Effector memory CD4-positive, alpha-beta T cell (primary cell): ENCODE measurements around the gene WNT9A.

Experiments used
- DNase-seq, 3 donors: peaks; one replicate each; pipeline ENCODE4 v3.0.0-alpha.2; 2020
- H3K27ac ChIP-seq: 2 replicates; pipeline ENCODE4 v1.7.0; 2013; ENCODE audit warnings: mild to moderate bottlenecking, low read length, moderate library complexity; ENCODE audit not compliant: insufficient read depth, poor library complexity, severe bottlenecking
- H3K27me3 ChIP-seq: replicated peaks from 2 replicates; pipeline ENCODE4 v1.7.0; 2013; ENCODE audit warnings: mild to moderate bottlenecking, low read length; ENCODE audit not compliant: insufficient read depth, control insufficient read depth, poor library complexity, severe bottlenecking
- H3K36me3 ChIP-seq: 2 replicates; pipeline ENCODE4 v1.7.0; 2013; ENCODE audit warnings: mild to moderate bottlenecking, low read length, moderate library complexity; ENCODE audit not compliant: control insufficient read depth, insufficient read depth
- H3K4me1 ChIP-seq: 2 replicates; pipeline ENCODE4 v1.7.0; 2013; ENCODE audit warnings: low read length, mild to moderate bottlenecking; ENCODE audit not compliant: control insufficient read depth, insufficient read depth, poor library complexity, severe bottlenecking
- H3K4me3 ChIP-seq: 2 replicates; pipeline ENCODE4 v1.7.0; 2013; ENCODE audit warnings: low read length, low read depth, mild to moderate bottlenecking; ENCODE audit not compliant: insufficient read depth, poor library complexity, severe bottlenecking
- H3K9me3 ChIP-seq: 2 replicates; pipeline ENCODE4 v1.7.0; 2013; ENCODE audit warnings: mild to moderate bottlenecking, low read length, moderate library complexity; ENCODE audit not compliant: control insufficient read depth

WNT9A gene

GRCh38 chr1:227928811-227929375 is 18.8 kb downstream of the WNT9A start:
- Histone ChIP-seq H3K9me3 (no peaks in the 10 kb centered on the region), H3K4me1 (no peaks in the 10 kb centered on the region)
- DNase-seq: no peak

GRCh38 chr1:227927971-227928741 is 19.6 kb downstream of the WNT9A start:
- Histone ChIP-seq H3K9me3 (no peaks in the 10 kb centered on the region), H3K4me1 (no peaks in the 10 kb centered on the region), H3K4me3 (no peak overlapping the region), H3K27ac (no peak overlapping the region), H3K36me3 (no peaks in the 10 kb centered on the region), H3K27me3 (no peaks in the 10 kb centered on the region)
- DNase-seq: no peak

More at GRCh38 chr1:227928811-227929375, 18.8 kb downstream of the WNT9A start:
- Histone ChIP-seq H3K36me3 (no peaks in the 10 kb centered on the region), H3K27me3 (no peaks in the 10 kb centered on the region), H3K4me3 (no peak overlapping the region), H3K27ac (no peak overlapping the region)

GRCh38 chr1:227926896-227927885 is 20.5 kb downstream of the WNT9A start:
- Histone ChIP-seq H3K27ac (no peak overlapping the region), H3K36me3 (no peaks in the 10 kb centered on the region), H3K4me1 (no peaks in the 10 kb centered on the region), H3K27me3 (no peaks in the 10 kb centered on the region), H3K4me3 (no peak overlapping the region), H3K9me3 (no peaks in the 10 kb centered on the region)
- DNase-seq: no peak

- Histone ChIP-seq H3K4me1 (no peaks in the 10 kb centered on the region), H3K27me3 (no peaks in the 10 kb centered on the region), H3K9me3 (no peaks in the 10 kb centered on the region), H3K27ac (no peak overlapping the region), H3K36me3 (no peaks in the 10 kb centered on the region), H3K4me3 (no peak overlapping the region)
- no peak for DNase-seq
These were observed 21.4 kb downstream of the WNT9A start for GRCh38 chr1:227926216-227926791.

- H3K27me3 ChIP-seq: no peaks in the 10 kb centered on the region
- no peak overlapping the region for H3K27ac ChIP-seq
- no peaks in the 10 kb centered on the region for H3K4me1 ChIP-seq
- H3K9me3 ChIP-seq: no peaks in the 10 kb centered on the region
- DNase-seq: no peak
- no peaks in the 10 kb centered on the region for H3K36me3 ChIP-seq
- H3K4me3 ChIP-seq: no peak overlapping the region
These were observed 22.0 kb downstream of the WNT9A start for GRCh38 chr1:227925582-227926198.

- H3K9me3 ChIP-seq: no peaks in the 10 kb centered on the region
- no peak for DNase-seq
- H3K27me3 ChIP-seq: no peaks in the 10 kb centered on the region
These were observed 22.7 kb downstream of the WNT9A start for GRCh38 chr1:227924833-227925574.

GRCh38 chr1:227924168-227924832 is 23.4 kb downstream of the WNT9A start:
- Histone ChIP-seq H3K4me1 (no peaks in the 10 kb centered on the region), H3K4me3 (no peak overlapping the region), H3K36me3 (no peaks in the 10 kb centered on the region), H3K27me3 (no peaks in the 10 kb centered on the region), H3K9me3 (no peaks in the 10 kb centered on the region), H3K27ac (no peak overlapping the region)
- no peak for DNase-seq

More at GRCh38 chr1:227924833-227925574, 22.7 kb downstream of the WNT9A start:
- Histone ChIP-seq H3K36me3 (no peaks in the 10 kb centered on the region), H3K4me1 (no peaks in the 10 kb centered on the region), H3K4me3 (no peak overlapping the region), H3K27ac (no peak overlapping the region)

- DNase-seq: no peak
- Histone ChIP-seq H3K27me3 (no peaks in the 10 kb centered on the region), H3K9me3 (no peaks in the 10 kb centered on the region), H3K36me3 (no peaks in the 10 kb centered on the region), H3K4me1 (no peaks in the 10 kb centered on the region), H3K4me3 (no peak overlapping the region), H3K27ac (no peak overlapping the region)
These were observed 24.2 kb downstream of the WNT9A start for GRCh38 chr1:227923353-227924167.
